Natural killer cell treated with Interleukin-12 subunit alpha and Interleukin-12 subunit beta and Interleukin-15 and Interleukin-18, amount 100 ng/mL, for 72 hours (primary cell): ENCODE results near the gene PFDN6. TPM values are rescaled to one million over a fixed set of nuclear protein-coding genes. Genes with fewer than 3 reads are reported as not detected.

Source experiments
- ATAC-seq, 2 donors: fragments of 150-1000 bp; cut with Tn5 transposase in 1 of 2; sonication (Bioruptor Pico), chemical (Tn5 transposase) in 1 of 2; 2 replicates each; pipeline ENCODE4 v1.10.0; 2021
- DNase-seq: peaks from one replicate; pipeline ENCODE4 v3.0.0; 2022; ENCODE audit warnings: low spot score
- H3K27ac Mint-ChIP-seq, 2 donors: 1 replicate in 1 of 2; 2 replicates in 1 of 2; pipeline ENCODE4 v1.8.0; 2022; ENCODE audit warnings: mixed read lengths in 2 of 2, mild to moderate bottlenecking in 1 of 2, moderate library complexity in 1 of 2
- H3K27me3 Mint-ChIP-seq, 2 donors: 1 replicate in 1 of 2; 2 replicates in 1 of 2; pipeline ENCODE4 v1.8.0; 2022; ENCODE audit warnings: mixed read lengths in 2 of 2
- H3K36me3 Mint-ChIP-seq: one replicate; pipeline ENCODE4 v1.8.0; 2022; ENCODE audit warnings: mixed read lengths
- H3K4me1 Mint-ChIP-seq, 2 donors: 1 replicate in 1 of 2; 2 replicates in 1 of 2; pipeline ENCODE4 v1.8.0; 2022; ENCODE audit warnings: low read depth in 2 of 2, mixed read lengths in 2 of 2, mild to moderate bottlenecking in 1 of 2
- H3K4me3 Mint-ChIP-seq: one replicate; pipeline ENCODE4 v1.8.0; 2022; ENCODE audit warnings: mixed read lengths
- H3K9me3 Mint-ChIP-seq: 2 replicates; pipeline ENCODE4 v1.8.0; 2022; ENCODE audit warnings: mixed read lengths
- total RNA-seq, 2 donors: library from RNA; stranded (reverse); gene quantifications; one replicate each; pipeline ENCODE4 v1.2.3, GENCODE V29; 2022

Gene PFDN6
- total RNA-seq, 2 donors from 2014 or later = 72.0 to 76.8 TPM

GRCh38 chr6:33294086-33294823, 4.9 kb downstream of the PFDN6 start:
- no peak overlapping the region for H3K4me3 Mint-ChIP-seq
- H3K9me3 Mint-ChIP-seq = no peaks in the 10 kb centered on the region
- H3K4me1 Mint-ChIP-seq = peaks cover 30 to 35% of the 10 kb centered on the region in 2 donors
- DNase-seq (no peak), ATAC-seq (no peak)
- H3K27ac Mint-ChIP-seq = peak overlapping the region in 1 of 2 donors; percentile 61
- peaks cover 8% of the 10 kb centered on the region for H3K36me3 Mint-ChIP-seq
- H3K27me3 Mint-ChIP-seq = no peaks in the 10 kb centered on the region

- no peak overlapping the region for H3K4me3 Mint-ChIP-seq
- ATAC-seq (no peak), DNase-seq (no peak)
- peaks cover 27 to 35% of the 10 kb centered on the region in 2 donors for H3K4me1 Mint-ChIP-seq
- peak overlapping the region; percentile 43 to 96 for H3K27ac Mint-ChIP-seq
- peaks cover 13% of the 10 kb centered on the region for H3K36me3 Mint-ChIP-seq
- no peaks in the 10 kb centered on the region for H3K27me3 Mint-ChIP-seq
- H3K9me3 Mint-ChIP-seq = no peaks in the 10 kb centered on the region
Measured at GRCh38 chr6:33295621-33296369, 6.4 kb downstream of the PFDN6 start.

- peaks cover 10% of the 10 kb centered on the region for H3K36me3 Mint-ChIP-seq
Measured at GRCh38 chr6:33296797-33297405, 7.5 kb downstream of the PFDN6 start.

GRCh38 chr6:33297406-33297955, 8.1 kb downstream of the PFDN6 start:
- Mint-ChIP-seq H3K4me1 (peaks cover 21 to 36% of the 10 kb centered on the region in 2 donors), H3K4me3 (peak overlapping the region; percentile 100), H3K27me3 (no peaks in the 10 kb centered on the region), H3K27ac (peak overlapping the region; percentile 96 to 99), H3K9me3 (no peaks in the 10 kb centered on the region), H3K36me3 (peaks cover 10% of the 10 kb centered on the region)
- ATAC-seq (no peak), DNase-seq (no peak)

More at GRCh38 chr6:33296797-33297405, 7.5 kb downstream of the PFDN6 start:
- ATAC-seq = no peak
- Mint-ChIP-seq H3K27ac (peak overlapping the region; percentile 96 to 99), H3K9me3 (no peaks in the 10 kb centered on the region), H3K4me1 (peaks cover 21 to 36% of the 10 kb centered on the region in 2 donors), H3K27me3 (no peaks in the 10 kb centered on the region), H3K4me3 (peak overlapping the region; percentile 100)
- no peak for DNase-seq

- H3K4me1 Mint-ChIP-seq = peaks cover 21 to 36% of the 10 kb centered on the region in 2 donors
Measured at GRCh38 chr6:33297956-33298772, 8.8 kb downstream of the PFDN6 start.

GRCh38 chr6:33298773-33299236, 9.4 kb downstream of the PFDN6 start, which contains the start of gene RGL2:
RGL2 (minus strand) TSS chr6:33298942; CDS start chr6:33298610, 332 bp downstream.
- peak within 1 kb of the TSS; percentile 100 for H3K4me3 Mint-ChIP-seq
- peaks cover 25 to 39% of the 10 kb centered on the region in 2 donors for H3K4me1 Mint-ChIP-seq
- H3K27ac Mint-ChIP-seq = peak within 1 kb of the TSS; percentile 96 to 99
- no peaks in the 10 kb centered on the region for H3K27me3 Mint-ChIP-seq
- peaks cover 14% of the 10 kb centered on the region for H3K36me3 Mint-ChIP-seq
- H3K9me3 Mint-ChIP-seq = no peaks in the 10 kb centered on the region
- peak; percentile 60 to 63 for ATAC-seq
- DNase-seq = peak; percentile 82

More at GRCh38 chr6:33297956-33298772, 8.8 kb downstream of the PFDN6 start:
- DNase-seq = no peak
- H3K27ac Mint-ChIP-seq = peak overlapping the region; percentile 96 to 99
- peak; percentile 5 to 21 for ATAC-seq
- no peaks in the 10 kb centered on the region for H3K27me3 Mint-ChIP-seq
- H3K4me3 Mint-ChIP-seq = peak overlapping the region; percentile 100
- peaks cover 10% of the 10 kb centered on the region for H3K36me3 Mint-ChIP-seq
- no peaks in the 10 kb centered on the region for H3K9me3 Mint-ChIP-seq

GRCh38 chr6:33299237-33299944, 10.0 kb downstream of the PFDN6 start:
- DNase-seq (peak; percentile 96), ATAC-seq (peak; percentile 91 to 92)
- Mint-ChIP-seq H3K4me3 (peak overlapping the region; percentile 100), H3K27ac (peak overlapping the region; percentile 96 to 99), H3K4me1 (peaks cover 27 to 39% of the 10 kb centered on the region in 2 donors), H3K36me3 (peaks cover 15% of the 10 kb centered on the region), H3K27me3 (no peaks in the 10 kb centered on the region), H3K9me3 (no peaks in the 10 kb centered on the region)

GRCh38 chr6:33301877-33302276, 12.5 kb downstream of the PFDN6 start:
- no peak for DNase-seq
- H3K36me3 Mint-ChIP-seq = peaks cover 15% of the 10 kb centered on the region

GRCh38 chr6:33304216-33304615, 14.8 kb downstream of the PFDN6 start:
- no peak overlapping the region for H3K4me3 Mint-ChIP-seq
- H3K27me3 Mint-ChIP-seq = no peaks in the 10 kb centered on the region
- DNase-seq = peak; percentile 41
- H3K27ac Mint-ChIP-seq = peak overlapping the region in 1 of 2 donors; percentile 81
- H3K9me3 Mint-ChIP-seq = no peaks in the 10 kb centered on the region
- H3K36me3 Mint-ChIP-seq = peaks cover 22% of the 10 kb centered on the region
- no peak for ATAC-seq
- peaks cover 35 to 46% of the 10 kb centered on the region in 2 donors for H3K4me1 Mint-ChIP-seq

More at GRCh38 chr6:33301877-33302276, 12.5 kb downstream of the PFDN6 start:
- H3K4me3 Mint-ChIP-seq = no peak overlapping the region
- no peak for ATAC-seq
- no peaks in the 10 kb centered on the region for H3K9me3 Mint-ChIP-seq
- no peaks in the 10 kb centered on the region for H3K27me3 Mint-ChIP-seq
- peaks cover 36 to 49% of the 10 kb centered on the region in 2 donors for H3K4me1 Mint-ChIP-seq
- H3K27ac Mint-ChIP-seq = peak overlapping the region in 1 of 2 donors; percentile 99

GRCh38 chr6:33305052-33305451, 15.7 kb downstream of the PFDN6 start:
- ATAC-seq (no peak), DNase-seq (no peak)
- H3K27me3 Mint-ChIP-seq = no peaks in the 10 kb centered on the region
- peaks cover 26 to 37% of the 10 kb centered on the region in 2 donors for H3K4me1 Mint-ChIP-seq
- peak overlapping the region in 1 of 2 donors; percentile 81 for H3K27ac Mint-ChIP-seq
- no peak overlapping the region for H3K4me3 Mint-ChIP-seq
- H3K9me3 Mint-ChIP-seq = no peaks in the 10 kb centered on the region
- H3K36me3 Mint-ChIP-seq = peaks cover 17% of the 10 kb centered on the region

- Mint-ChIP-seq H3K27ac (peak overlapping the region in 1 of 2 donors; percentile 34), H3K27me3 (no peaks in the 10 kb centered on the region), H3K4me1 (peaks cover 22 to 35% of the 10 kb centered on the region in 2 donors), H3K4me3 (no peak overlapping the region), H3K36me3 (peaks cover 16% of the 10 kb centered on the region), H3K9me3 (no peaks in the 10 kb centered on the region)
- ATAC-seq (no peak), DNase-seq (no peak)
Measured at GRCh38 chr6:33306356-33306755, 17.0 kb downstream of the PFDN6 start.
